OCI-LY7 (cell line): ENCODE results near the gene SERF1A. TPM values are rescaled to one million over a fixed set of nuclear protein-coding genes. Genes with fewer than 3 reads are reported as not detected.
A peak's percentile ranks its signal among the peaks of the same experiment; 100 is the strongest.
"Not testable (repeated sequence)": the region's sequence is repeated elsewhere in the genome, so short reads cannot be mapped to it uniquely, and the experiment has no call there.

Experiments used
- Bru-seq: library from RNA; stranded (reverse); fragments of 400-500 nt; gene quantifications from one replicate; lab custom pipeline; 2021; lab: Mats Ljungman, UMichigan
- BruChase-seq, 2 experiments: library from RNA; stranded (reverse); fragments of 400-500 nt; gene quantifications; one replicate each; lab custom pipeline; 2021; lab: Mats Ljungman, UMichigan
- BruUV-seq: library from RNA; stranded (reverse); fragments of 400-500 nt; replicated peaks from 2 replicates; lab custom pipeline; 2021; lab: Mats Ljungman, UMichigan
- CTCF ChIA-PET: fragments of 300-600 bp; sonication (Branson Sonifier 250); formaldehyde crosslinking; loops from one replicate; lab custom pipeline; 2022; ENCODE audit warnings: antibody characterized with exemption; ENCODE audit not compliant: unreplicated experiment; lab: Charles Lee
- POLR2A ChIA-PET: fragments of 300-600 bp; sonication (Branson Sonifier 250); formaldehyde crosslinking; loops from one replicate; lab custom pipeline; 2022; ENCODE audit warnings: antibody characterized with exemption; lab: Charles Lee
- DNase-seq: peaks from one replicate; pipeline ENCODE4 v3.0.0-alpha.2; 2015; ENCODE audit warnings: low spot score
- H2AFZ ChIP-seq: fragments of 200-600 bp; sonication (generic), shearing (Covaris generic); 2 replicates; pipeline ENCODE4 v1.6.1; 2014; ENCODE audit warnings: mild to moderate bottlenecking, antibody characterized with exemption, low read length, moderate library complexity
- H3K27ac ChIP-seq: fragments of 200-600 bp; sonication (generic); 2 replicates; pipeline ENCODE4 v1.5.1; 2014; ENCODE audit warnings: mixed run types, low read depth, mild to moderate bottlenecking, moderate library complexity, low read length, inconsistent platforms; ENCODE audit not compliant: poor library complexity, severe bottlenecking
- H3K36me3 ChIP-seq: fragments of 200-600 bp; sonication (generic); 2 replicates; pipeline ENCODE4 v1.6.1; 2014; ENCODE audit warnings: mild to moderate bottlenecking, antibody characterized with exemption, low read length, moderate library complexity, mixed read lengths; ENCODE audit not compliant: insufficient read depth
- H3K4me1 ChIP-seq: fragments of 200-600 bp; sonication (generic); 2 replicates; pipeline ENCODE4 v1.5.1; 2014; ENCODE audit warnings: mild to moderate bottlenecking, low read length; ENCODE audit not compliant: insufficient read depth, poor library complexity, severe bottlenecking
- H3K4me2 ChIP-seq: fragments of 200-600 bp; sonication (generic); 2 replicates; pipeline ENCODE4 v1.6.1; 2014; ENCODE audit warnings: mild to moderate bottlenecking, low read length
- H3K4me3 ChIP-seq: fragments of 200-600 bp; sonication (generic); 2 replicates; pipeline ENCODE4 v1.5.1; 2014; ENCODE audit warnings: mild to moderate bottlenecking, low read depth, low read length; ENCODE audit not compliant: poor library complexity, severe bottlenecking
- H3K79me2 ChIP-seq: fragments of 200-600 bp; sonication (generic); 2 replicates; pipeline ENCODE4 v1.6.1; 2016; ENCODE audit warnings: low read depth, mild to moderate bottlenecking, low read length, moderate library complexity, mixed read lengths; ENCODE audit not compliant: insufficient read depth
- H3K9me2 ChIP-seq: fragments of 200-600 bp; sonication (generic); 2 replicates; pipeline ENCODE4 v1.6.1; 2016; ENCODE audit warnings: mild to moderate bottlenecking, low read length, mixed read lengths; ENCODE audit not compliant: insufficient read depth
- H3K9me3 ChIP-seq: fragments of 200-600 bp; sonication (generic); 2 replicates; pipeline ENCODE4 v1.6.1; 2014; ENCODE audit warnings: mild to moderate bottlenecking, mixed run types, low read length, mixed read lengths
- H4K20me1 ChIP-seq: fragments of 200-600 bp; sonication (generic); 2 replicates; pipeline ENCODE4 v1.6.1; 2014; ENCODE audit warnings: mild to moderate bottlenecking, antibody characterized with exemption, low read length, moderate library complexity, mixed read lengths; ENCODE audit not compliant: insufficient read depth
- intact Hi-C: fragments of 100-400 bp; cut with micrococcal nuclease; formaldehyde crosslinking; loops from one replicate; pipeline ENCODE4 v1.10.0; 2022; ENCODE audit not compliant: unreplicated experiment
- long read RNA-seq: library from polyadenylated mRNA; stranded (forward); transcript quantifications from one replicate; pipeline ENCODE4 v2.0.0, GENCODE V29; 2022
- total RNA-seq, 2 experiments: library from RNA; depleted of rRNA in 1 of 2; stranded (reverse); fragments of >200 nt in 1 of 2; shearing (Covaris generic) in 1 of 2; gene quantifications; 2 replicates each; pipeline ENCODE4 v1.2.3, GENCODE V29; 2014 to 2022

The SERF1A gene
- total RNA-seq (2014; rRNA removed; shearing (Covaris generic)): 4.8 and 7.1 TPM in 2 replicates
- total RNA-seq (2022): 6.2 and 7.8 TPM in 2 replicates
- Bru-seq, nascent RNA: percentile 31 among the genes with signal in this experiment
- BruChase-seq, experiment 1, labeled RNA remaining after a 6-hour chase: percentile 25 among the genes with signal in this experiment
- BruChase-seq, experiment 2, labeled RNA remaining after a 2-hour chase: percentile 31 among the genes with signal in this experiment
- long read RNA-seq, transcript SERF1A-201 (3 exons, 963 nt): major isoform, 31 of 39 reads
- long read RNA-seq, partial matches to known transcripts: 1 of 39 reads
- long read RNA-seq, other reads (novel, unspliced or antisense): 5 of 39 reads

DNA sequence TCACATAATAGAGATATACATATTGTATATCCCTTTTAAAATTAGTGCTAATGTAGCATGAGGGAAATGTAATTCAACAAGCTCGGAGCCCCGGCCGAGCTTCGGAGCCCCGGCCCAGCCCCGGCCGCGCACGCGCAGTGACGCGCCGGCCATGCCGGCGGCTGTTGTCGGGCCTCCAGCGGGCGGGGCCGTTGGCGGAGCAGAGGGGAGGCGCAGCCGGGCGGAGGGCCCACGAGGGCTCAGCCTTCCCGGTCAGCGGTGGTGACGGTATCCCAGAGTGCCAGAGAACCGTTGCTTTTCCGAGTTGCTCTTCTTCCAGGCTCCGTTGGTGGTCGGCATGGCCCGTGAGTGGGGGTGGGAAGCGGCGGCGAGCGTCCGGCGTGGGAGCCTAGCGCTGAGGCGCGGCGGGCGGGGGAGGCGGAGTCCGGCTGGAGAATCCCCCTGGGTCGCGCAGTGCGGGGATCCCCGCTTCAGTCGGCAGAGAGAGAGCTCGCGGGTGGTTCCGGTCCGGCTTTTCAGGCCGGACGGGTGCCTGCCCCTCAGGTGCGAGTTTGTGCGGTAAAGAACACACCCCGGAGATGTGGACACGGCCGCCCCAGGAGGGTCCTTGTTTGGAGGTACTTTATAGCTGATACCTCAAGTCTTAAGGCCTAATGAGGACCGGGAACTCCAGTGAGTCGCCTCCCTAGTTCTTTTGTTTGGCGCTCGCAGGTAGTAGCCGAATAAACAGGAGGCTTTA is at the start of gene SERF1A:
SERF1A (plus strand) TSS at position 137 of the 739 bp plus-strand sequence; CDS start at position 338, 201 bp downstream.
- H3K4me1 ChIP-seq, H3K36me3 ChIP-seq, H3K9me2 ChIP-seq, DNase-seq, H3K4me2 ChIP-seq, H2AFZ ChIP-seq, BruUV-seq, H3K79me2 ChIP-seq, POLR2A ChIA-PET, H4K20me1 ChIP-seq, CTCF ChIA-PET, H3K27ac ChIP-seq, intact Hi-C loops, H3K9me3 ChIP-seq, H3K4me3 ChIP-seq: not testable (repeated sequence)

- BruUV-seq, DNase-seq, H3K9me2 ChIP-seq, H3K4me1 ChIP-seq, H3K27ac ChIP-seq, intact Hi-C loops, H2AFZ ChIP-seq, H3K4me3 ChIP-seq, CTCF ChIA-PET, H4K20me1 ChIP-seq, POLR2A ChIA-PET, H3K9me3 ChIP-seq, H3K36me3 ChIP-seq, H3K79me2 ChIP-seq, H3K4me2 ChIP-seq: not testable (repeated sequence)
Observed at GRCh38 chr5:70866778-70867177, 33.7 kb upstream of the SERF1A start.

DNA sequence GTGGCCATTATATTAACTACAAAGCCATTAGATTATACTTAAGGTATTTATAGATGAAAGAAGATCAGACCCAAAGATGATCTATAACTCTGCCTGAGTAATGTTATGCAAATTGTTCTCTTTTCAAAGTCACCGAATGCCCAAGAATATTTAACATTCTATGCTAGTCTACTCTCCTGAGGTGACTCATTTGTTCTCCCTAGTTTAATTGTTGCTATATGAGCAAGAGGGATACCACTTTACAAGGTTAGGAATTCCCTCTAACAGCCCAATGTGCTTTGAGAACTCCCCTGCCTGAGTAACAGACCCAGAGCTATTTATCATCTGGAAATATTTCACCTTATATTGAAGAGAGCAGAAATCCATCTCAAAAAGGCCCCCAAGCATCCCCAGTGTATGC is 29.8 kb upstream of the SERF1A start:
- H3K9me2 ChIP-seq, H3K27ac ChIP-seq, H3K4me2 ChIP-seq, H3K4me3 ChIP-seq, H3K79me2 ChIP-seq, intact Hi-C loops, H3K4me1 ChIP-seq, H3K9me3 ChIP-seq, H3K36me3 ChIP-seq, BruUV-seq, H2AFZ ChIP-seq, DNase-seq, CTCF ChIA-PET, POLR2A ChIA-PET, H4K20me1 ChIP-seq: not testable (repeated sequence)

DNA sequence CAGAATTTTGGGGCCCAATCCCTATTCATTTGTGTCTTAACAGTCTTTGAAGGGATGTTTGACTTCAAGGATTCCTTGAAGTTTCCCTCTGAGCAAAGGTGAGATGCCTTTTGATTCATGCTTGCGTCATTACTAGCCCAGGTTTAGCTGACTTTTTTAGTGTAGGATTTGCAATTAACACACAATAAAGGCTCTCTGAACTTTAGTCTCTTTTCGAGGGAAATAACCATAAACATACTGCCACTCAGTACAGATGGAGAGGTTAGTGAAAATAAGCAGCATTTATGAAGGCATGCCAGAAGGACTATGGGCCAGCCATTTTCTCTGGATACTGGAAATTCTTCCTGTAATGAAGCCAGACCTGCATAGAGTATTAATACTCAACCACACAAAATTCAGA is 4.4 kb upstream of the SERF1A start:
- POLR2A ChIA-PET, H4K20me1 ChIP-seq, H3K27ac ChIP-seq, H3K4me2 ChIP-seq, CTCF ChIA-PET, H3K36me3 ChIP-seq, H3K4me1 ChIP-seq, DNase-seq, H3K4me3 ChIP-seq, H3K9me2 ChIP-seq, H3K79me2 ChIP-seq, H2AFZ ChIP-seq, intact Hi-C loops, BruUV-seq, H3K9me3 ChIP-seq: not testable (repeated sequence)

DNA sequence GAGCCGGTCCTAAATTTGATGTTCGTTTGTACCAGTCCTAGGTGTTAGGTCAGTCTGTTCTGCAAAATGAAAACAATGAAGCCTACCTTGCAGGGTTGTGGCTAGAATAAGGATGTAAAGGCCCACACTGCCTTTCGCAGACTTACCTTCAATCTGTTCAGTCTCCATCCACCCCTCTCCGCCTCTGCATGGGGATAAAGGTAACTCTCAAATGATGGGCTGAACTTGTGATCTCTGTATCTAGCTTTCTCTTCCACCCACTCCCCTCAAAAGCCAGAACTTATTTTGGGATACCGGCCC is 753 bp downstream of the SERF1A start:
- H3K4me2 ChIP-seq: not testable (repeated sequence)

DNA sequence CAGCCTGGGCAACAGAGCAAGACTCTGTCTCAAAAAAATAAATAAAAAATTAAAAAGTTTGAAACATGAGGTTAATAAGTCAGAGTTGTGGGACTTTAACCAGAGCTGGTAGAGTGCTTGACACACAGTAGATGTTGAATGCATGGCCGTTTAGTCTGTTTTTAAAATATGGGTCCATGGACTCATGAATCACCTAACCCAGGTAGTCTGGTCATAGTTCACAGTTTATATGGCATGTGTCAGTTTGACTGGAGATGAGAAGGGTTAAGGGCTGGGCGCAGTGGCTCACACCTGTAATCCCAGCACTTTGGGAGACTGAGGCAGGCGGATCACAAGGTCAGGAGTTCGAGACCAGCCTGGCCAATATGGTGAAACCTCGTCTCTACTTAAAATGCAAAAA is 6.2 kb downstream of the SERF1A start:
- H3K4me3 ChIP-seq, POLR2A ChIA-PET, CTCF ChIA-PET, H3K27ac ChIP-seq, DNase-seq, H2AFZ ChIP-seq, H4K20me1 ChIP-seq, H3K9me2 ChIP-seq, H3K79me2 ChIP-seq, H3K36me3 ChIP-seq, H3K4me2 ChIP-seq, BruUV-seq, H3K9me3 ChIP-seq, intact Hi-C loops, H3K4me1 ChIP-seq: not testable (repeated sequence)

More for the DNA sequence above, 753 bp downstream of the SERF1A start:
- H4K20me1 ChIP-seq, DNase-seq, H3K9me3 ChIP-seq, H3K9me2 ChIP-seq, H3K4me1 ChIP-seq, H2AFZ ChIP-seq, POLR2A ChIA-PET, H3K4me3 ChIP-seq, H3K27ac ChIP-seq, H3K79me2 ChIP-seq, CTCF ChIA-PET, BruUV-seq, H3K36me3 ChIP-seq, intact Hi-C loops: not testable (repeated sequence)
